BE2C (cell line): ENCODE measurements around the gene CCDC97.

Experiments
- DNase-seq: peaks from one replicate; pipeline ENCODE4 v3.0.0-alpha.2; 2020
- H3K27me3 ChIP-seq: fragments of 250-450 bp; sonication (Bioruptor Pico); 2 replicates; pipeline ENCODE4 v1.5.1; 2020; ENCODE audit warnings: mild to moderate bottlenecking
- H3K36me3 ChIP-seq: fragments of 250-450 bp; sonication (Bioruptor Pico); 2 replicates; pipeline ENCODE4 v1.5.1; 2020; ENCODE audit warnings: mild to moderate bottlenecking
- H3K4me1 ChIP-seq: fragments of 250-450 bp; sonication (Bioruptor Pico); 2 replicates; pipeline ENCODE4 v1.5.1; 2020
- H3K4me3 ChIP-seq: 2 replicates; pipeline ENCODE4 v1.5.1; 2011; ENCODE audit warnings: low read depth, low read length
- H3K9me3 ChIP-seq: fragments of 250-450 bp; sonication (Bioruptor Pico); 2 replicates; pipeline ENCODE4 v1.5.1; 2020
- TF ChIP-seq, protein P1 (sequence below): IDR thresholded peaks from 2 replicates; pipeline ENCODE4 v1.5.1; 2012; ENCODE audit warnings: mild to moderate bottlenecking, low read depth, low read length

CCDC97 gene

DNA sequence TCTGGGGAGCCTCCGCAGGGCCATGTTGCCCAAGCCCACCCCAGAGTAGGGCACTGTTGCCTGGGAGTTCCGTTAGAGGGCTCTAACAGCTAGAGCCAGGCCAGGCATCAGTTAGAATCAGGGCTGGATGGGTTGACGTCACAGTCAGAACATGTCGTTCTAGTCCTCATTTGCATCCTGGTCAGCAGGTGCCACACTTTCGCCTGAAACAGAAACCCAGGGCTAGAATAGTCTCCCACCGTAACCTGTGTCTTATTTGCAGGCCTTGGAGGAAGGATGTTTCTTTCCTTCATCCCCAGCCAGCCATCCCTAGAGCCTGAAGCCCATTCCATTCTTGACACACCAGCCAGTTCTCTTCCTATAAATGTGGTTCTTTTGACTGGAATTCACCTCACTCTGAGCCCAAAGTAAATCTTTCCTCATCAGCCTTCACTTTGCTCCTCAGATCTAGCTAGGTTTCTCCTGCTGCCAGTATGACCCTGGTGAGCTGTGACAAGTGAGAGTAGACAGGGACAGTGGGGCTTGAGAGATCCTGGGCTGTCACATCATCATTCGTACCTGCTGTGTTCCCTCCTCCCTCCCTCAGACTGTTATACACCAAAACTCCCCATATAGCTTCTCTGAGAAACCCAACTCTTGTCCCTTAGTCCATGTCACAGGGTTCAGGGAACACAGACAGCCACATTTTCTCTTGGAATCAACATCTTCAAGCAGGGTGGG lies 12.2 kb upstream of the CCDC97 start:
- DNase-seq: no peak
- H3K9me3 ChIP-seq: no peaks in the 10 kb centered on the region
- H3K27me3 ChIP-seq: no peaks in the 10 kb centered on the region
- peaks cover 100% of the 10 kb centered on the region for H3K36me3 ChIP-seq
- TF ChIP-seq, protein P1, sequence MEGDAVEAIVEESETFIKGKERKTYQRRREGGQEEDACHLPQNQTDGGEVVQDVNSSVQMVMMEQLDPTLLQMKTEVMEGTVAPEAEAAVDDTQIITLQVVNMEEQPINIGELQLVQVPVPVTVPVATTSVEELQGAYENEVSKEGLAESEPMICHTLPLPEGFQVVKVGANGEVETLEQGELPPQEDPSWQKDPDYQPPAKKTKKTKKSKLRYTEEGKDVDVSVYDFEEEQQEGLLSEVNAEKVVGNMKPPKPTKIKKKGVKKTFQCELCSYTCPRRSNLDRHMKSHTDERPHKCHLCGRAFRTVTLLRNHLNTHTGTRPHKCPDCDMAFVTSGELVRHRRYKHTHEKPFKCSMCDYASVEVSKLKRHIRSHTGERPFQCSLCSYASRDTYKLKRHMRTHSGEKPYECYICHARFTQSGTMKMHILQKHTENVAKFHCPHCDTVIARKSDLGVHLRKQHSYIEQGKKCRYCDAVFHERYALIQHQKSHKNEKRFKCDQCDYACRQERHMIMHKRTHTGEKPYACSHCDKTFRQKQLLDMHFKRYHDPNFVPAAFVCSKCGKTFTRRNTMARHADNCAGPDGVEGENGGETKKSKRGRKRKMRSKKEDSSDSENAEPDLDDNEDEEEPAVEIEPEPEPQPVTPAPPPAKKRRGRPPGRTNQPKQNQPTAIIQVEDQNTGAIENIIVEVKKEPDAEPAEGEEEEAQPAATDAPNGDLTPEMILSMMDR: no peak
- H3K4me1 ChIP-seq: no peaks in the 10 kb centered on the region
- no peak overlapping the region for H3K4me3 ChIP-seq

DNA sequence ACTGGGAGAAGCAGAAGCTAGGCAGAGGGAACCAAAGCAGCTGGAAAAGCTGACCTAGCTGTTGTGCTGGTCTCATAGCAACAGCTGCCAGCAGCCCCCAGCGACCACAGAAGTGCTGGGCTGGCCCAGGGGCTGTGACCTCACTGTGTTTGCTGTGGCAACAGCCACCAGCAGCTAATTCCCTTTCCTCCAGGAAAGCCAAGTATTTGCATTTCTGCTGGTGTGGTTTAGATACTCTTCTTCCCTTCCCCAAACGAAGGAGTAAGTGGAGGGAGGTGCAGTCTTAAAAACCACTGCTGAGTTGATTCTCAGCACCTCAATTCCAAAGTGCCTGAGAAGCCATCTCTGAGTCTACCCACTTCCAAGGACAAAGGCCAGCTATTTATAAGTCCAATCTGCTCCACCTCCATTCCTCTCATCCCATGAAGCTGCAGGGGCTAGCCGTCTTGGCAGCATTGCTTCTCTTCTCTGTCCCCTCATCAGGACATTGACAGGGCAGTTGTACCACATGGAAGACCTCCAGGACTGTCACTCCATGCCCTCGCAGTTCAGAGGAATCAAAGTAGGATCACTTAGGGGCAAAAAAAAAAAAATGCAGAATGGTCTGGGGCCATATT lies 11.5 kb upstream of the CCDC97 start:
- Histone ChIP-seq H3K9me3 (no peaks in the 10 kb centered on the region), H3K4me3 (no peak overlapping the region), H3K4me1 (no peaks in the 10 kb centered on the region), H3K27me3 (no peaks in the 10 kb centered on the region), H3K36me3 (peaks cover 100% of the 10 kb centered on the region)
- DNase-seq: no peak
- TF ChIP-seq, protein P1: no peak

DNA sequence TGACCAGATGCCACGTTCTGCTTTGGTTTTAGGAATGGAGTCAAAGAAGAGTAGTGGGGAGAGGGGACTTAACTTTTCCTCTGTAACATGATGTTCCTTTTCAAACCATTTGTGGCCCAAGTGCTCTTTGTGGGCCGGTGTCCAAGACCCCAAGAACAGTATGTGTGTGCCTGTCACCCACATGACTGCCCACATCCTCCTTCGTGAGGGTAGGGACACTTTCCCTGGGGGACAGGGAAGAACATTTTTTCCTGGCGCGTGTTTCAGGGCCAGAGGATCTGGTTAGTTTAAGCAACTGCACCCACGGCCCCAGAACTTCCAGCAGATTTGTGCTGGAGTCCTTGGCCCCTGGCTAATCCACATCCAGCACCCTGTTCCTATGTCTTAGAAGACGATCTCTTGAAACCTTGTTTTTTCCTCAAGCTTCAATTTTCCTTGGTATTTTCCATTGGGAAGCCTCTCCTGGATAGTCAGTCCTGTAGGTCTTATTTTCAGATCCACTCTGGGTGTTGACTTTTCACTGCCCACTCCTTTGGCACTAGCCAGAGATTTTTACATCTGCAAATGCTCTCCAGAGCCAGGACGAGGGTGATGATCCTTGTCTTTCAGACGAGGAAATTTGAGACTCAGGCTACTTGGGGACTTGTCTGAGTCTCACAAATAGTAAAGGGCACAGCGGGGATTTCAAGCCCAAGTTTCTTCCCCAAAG lies 10.8 kb upstream of the CCDC97 start:
- H3K4me3 ChIP-seq: no peak overlapping the region
- H3K27me3 ChIP-seq: no peaks in the 10 kb centered on the region
- no peak for DNase-seq
- H3K4me1 ChIP-seq: no peaks in the 10 kb centered on the region
- H3K9me3 ChIP-seq: no peaks in the 10 kb centered on the region
- peaks cover 100% of the 10 kb centered on the region for H3K36me3 ChIP-seq
- TF ChIP-seq, protein P1: no peak

DNA sequence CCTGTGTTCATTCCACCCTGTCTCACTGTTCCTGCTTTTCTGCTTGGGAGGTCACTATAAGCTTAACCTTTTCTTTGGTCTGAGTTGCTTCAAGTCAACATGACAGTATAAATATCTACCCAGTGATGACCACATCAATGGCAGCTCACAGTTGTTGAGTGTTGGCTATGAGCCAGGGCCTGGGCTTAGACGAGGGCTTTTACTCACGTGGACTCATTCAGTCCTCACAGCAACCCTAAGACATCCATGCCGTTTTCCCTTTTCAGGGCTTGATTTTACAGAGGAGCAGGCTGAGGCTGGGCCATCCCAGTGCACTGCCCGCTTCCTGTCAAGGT lies 10.2 kb upstream of the CCDC97 start:
- Histone ChIP-seq H3K36me3 (peaks cover 100% of the 10 kb centered on the region), H3K4me3 (no peak overlapping the region), H3K9me3 (no peaks in the 10 kb centered on the region), H3K27me3 (no peaks in the 10 kb centered on the region), H3K4me1 (no peaks in the 10 kb centered on the region)
- TF ChIP-seq, protein P1: no peak
- no peak for DNase-seq

DNA sequence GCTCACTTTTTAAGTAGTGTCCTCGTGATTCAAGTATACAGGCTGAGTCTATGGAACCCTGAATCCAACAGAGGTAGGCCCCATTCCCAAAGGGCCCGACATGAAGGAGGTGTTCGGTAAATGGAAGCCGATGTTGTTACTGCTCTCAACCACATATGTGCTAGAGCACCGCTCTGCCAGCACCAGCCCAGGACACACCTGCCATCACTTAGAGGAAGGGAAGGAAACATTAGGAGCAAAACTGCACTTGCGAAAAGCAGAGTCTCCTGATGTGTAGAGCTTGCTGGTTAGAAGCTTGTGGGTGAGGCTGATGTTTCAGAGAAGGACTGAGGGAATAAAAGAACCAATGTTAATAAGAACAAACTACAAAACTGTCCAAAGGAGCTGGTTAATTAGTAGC lies 9.4 kb upstream of the CCDC97 start:
- H3K36me3 ChIP-seq: peaks cover 100% of the 10 kb centered on the region
- H3K4me3 ChIP-seq: no peak overlapping the region
- H3K27me3 ChIP-seq: no peaks in the 10 kb centered on the region
- no peaks in the 10 kb centered on the region for H3K9me3 ChIP-seq
- H3K4me1 ChIP-seq: no peaks in the 10 kb centered on the region
- DNase-seq: no peak
- TF ChIP-seq, protein P1: no peak
